Breast epithelium (tissue), 3 donors: ENCODE measurements around the gene MS4A8.

Experiments used
- CTCF ChIP-seq, 3 donors: fragments of 450-650 bp; IDR thresholded peaks; one replicate each; pipeline ENCODE4 v1.5.1; 2016 to 2017; ENCODE audit warnings: antibody characterized with exemption in 3 of 3, mild to moderate bottlenecking in 3 of 3, moderate library complexity in 3 of 3
- POLR2AphosphoS5 ChIP-seq, 3 donors: sonication (generic); formaldehyde crosslinking; IDR thresholded peaks; one replicate each; pipeline ENCODE4 v1.6.1; 2017; ENCODE audit warnings: antibody characterized with exemption in 3 of 3

- no peak for TF ChIP-seq CTCF (IDR thresholded peaks at IDR 0.05)
- TF ChIP-seq POLR2AphosphoS5 (IDR thresholded peaks at IDR 0.05), result no peak
Observed at GRCh38 chr11:60711276-60711675, 11.9 kb downstream of the MS4A8 start.
